HepG2 (cell line): ENCODE data around the gene GFOD1.

Experiments
- NR3C1 ChIP-seq: sonication (generic); formaldehyde crosslinking; IDR thresholded peaks from 2 replicates; pipeline ENCODE4 v1.4.0; 2020; ENCODE audit warnings: missing genetic modification reagents
- PCBP2 ChIP-seq: fragments of 200-400 bp; formaldehyde crosslinking; optimal IDR thresholded peaks from 2 replicates; pipeline ENCODE3; 2018; ENCODE audit warnings: low read length, low read depth; ENCODE audit not compliant: poor library complexity, severe bottlenecking
- SIN3A ChIP-seq: IDR thresholded peaks from 2 replicates; pipeline ENCODE4 v1.6.1; 2011; ENCODE audit warnings: low read depth, mild to moderate bottlenecking, control low read depth, low read length, borderline replicate concordance
- ZFX ChIP-seq: sonication (generic); formaldehyde crosslinking; IDR thresholded peaks from 2 replicates; pipeline ENCODE4 v1.4.0; 2020; ENCODE audit warnings: mild to moderate bottlenecking, low read depth, missing genetic modification reagents, moderate library complexity
- TF ChIP-seq, protein P1 (sequence below): sonication (generic); formaldehyde crosslinking; IDR thresholded peaks from 2 replicates; pipeline ENCODE4 v1.4.0; 2020; ENCODE audit warnings: missing genetic modification reagents
- TF ChIP-seq, protein P2 (sequence below): sonication (generic); formaldehyde crosslinking; IDR thresholded peaks from 2 replicates; pipeline ENCODE4 v1.5.0; 2020; ENCODE audit warnings: mild to moderate bottlenecking, missing genetic modification reagents, moderate library complexity

DNA sequence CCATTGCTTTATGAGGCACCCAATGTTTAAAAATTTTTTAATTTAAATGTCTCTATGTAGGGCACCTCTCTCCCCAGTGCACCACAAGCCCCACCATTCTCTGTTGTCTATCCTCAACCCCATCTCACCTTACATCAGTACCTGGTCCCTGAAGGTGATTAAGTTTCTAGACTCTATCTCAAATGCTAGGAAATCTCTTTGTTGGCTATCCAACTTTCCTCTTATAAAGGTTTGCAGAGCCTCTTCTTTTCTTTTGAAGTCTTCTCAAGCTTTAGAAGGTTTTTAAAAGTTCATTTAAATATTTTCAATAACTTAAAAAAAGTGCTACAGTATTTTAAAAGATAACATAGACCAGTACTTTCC lies 82.5 kb downstream of the GFOD1 start:
- TF ChIP-seq ZFX, result no peak
- TF ChIP-seq NR3C1 (CRISPR knock-in tag), result no peak
- TF ChIP-seq, protein P1, sequence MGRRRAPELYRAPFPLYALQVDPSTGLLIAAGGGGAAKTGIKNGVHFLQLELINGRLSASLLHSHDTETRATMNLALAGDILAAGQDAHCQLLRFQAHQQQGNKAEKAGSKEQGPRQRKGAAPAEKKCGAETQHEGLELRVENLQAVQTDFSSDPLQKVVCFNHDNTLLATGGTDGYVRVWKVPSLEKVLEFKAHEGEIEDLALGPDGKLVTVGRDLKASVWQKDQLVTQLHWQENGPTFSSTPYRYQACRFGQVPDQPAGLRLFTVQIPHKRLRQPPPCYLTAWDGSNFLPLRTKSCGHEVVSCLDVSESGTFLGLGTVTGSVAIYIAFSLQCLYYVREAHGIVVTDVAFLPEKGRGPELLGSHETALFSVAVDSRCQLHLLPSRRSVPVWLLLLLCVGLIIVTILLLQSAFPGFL (CRISPR knock-in tag), result no peak
- no peak for TF ChIP-seq SIN3A
- TF ChIP-seq PCBP2, result no peak
- TF ChIP-seq, protein P2, sequence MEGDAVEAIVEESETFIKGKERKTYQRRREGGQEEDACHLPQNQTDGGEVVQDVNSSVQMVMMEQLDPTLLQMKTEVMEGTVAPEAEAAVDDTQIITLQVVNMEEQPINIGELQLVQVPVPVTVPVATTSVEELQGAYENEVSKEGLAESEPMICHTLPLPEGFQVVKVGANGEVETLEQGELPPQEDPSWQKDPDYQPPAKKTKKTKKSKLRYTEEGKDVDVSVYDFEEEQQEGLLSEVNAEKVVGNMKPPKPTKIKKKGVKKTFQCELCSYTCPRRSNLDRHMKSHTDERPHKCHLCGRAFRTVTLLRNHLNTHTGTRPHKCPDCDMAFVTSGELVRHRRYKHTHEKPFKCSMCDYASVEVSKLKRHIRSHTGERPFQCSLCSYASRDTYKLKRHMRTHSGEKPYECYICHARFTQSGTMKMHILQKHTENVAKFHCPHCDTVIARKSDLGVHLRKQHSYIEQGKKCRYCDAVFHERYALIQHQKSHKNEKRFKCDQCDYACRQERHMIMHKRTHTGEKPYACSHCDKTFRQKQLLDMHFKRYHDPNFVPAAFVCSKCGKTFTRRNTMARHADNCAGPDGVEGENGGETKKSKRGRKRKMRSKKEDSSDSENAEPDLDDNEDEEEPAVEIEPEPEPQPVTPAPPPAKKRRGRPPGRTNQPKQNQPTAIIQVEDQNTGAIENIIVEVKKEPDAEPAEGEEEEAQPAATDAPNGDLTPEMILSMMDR (CRISPR knock-in tag), result no peak
